ENCODE measurements around the gene PNCK. TPM values are rescaled to one million over a fixed set of nuclear protein-coding genes. Genes with fewer than 3 reads are reported as not detected.

The PNCK gene
- total and polyA plus RNA-seq, 2 experiments from 2014 or later: 3.5 to 11.9 TPM

- TF ChIP-seq ZNF462 (CRISPR knock-in tag; IDR thresholded peaks at IDR 0.05) (no peak), EZH2 (IDR thresholded peaks at IDR 0.05; ENCODE audit: low read depth, unreplicated experiment) (no peak), ETS1 (IDR thresholded peaks at IDR 0.05) (no peak), NANOG (IDR thresholded peaks at IDR 0.05; ENCODE audit: borderline replicate concordance) (no peak), ZNF114 (CRISPR knock-in tag; IDR thresholded peaks at IDR 0.05) (no peak)
Measured at GRCh38 chrX:153641627-153642026, 32.0 kb downstream of the PNCK start (continued).

GRCh38 chrX:153640736-153641575 lies 32.7 kb downstream of the PNCK start:
- peaks cover 44% of the 10 kb centered on the region for H3K27me3 Mint-ChIP-seq (ENCODE audit: insufficient read depth, low read depth, poor library complexity)
- TF ChIP-seq ETS1 (IDR thresholded peaks at IDR 0.05) (no peak), ZNF331 (CRISPR knock-in tag; IDR thresholded peaks at IDR 0.05; ENCODE audit: low read depth) (no peak), REST (IDR thresholded peaks at IDR 0.05; ENCODE audit: unreplicated experiment) (no peak), JUNB (IDR thresholded peaks at IDR 0.05; ENCODE audit: unreplicated experiment) (no peak), EZH2 (IDR thresholded peaks at IDR 0.05; ENCODE audit: low read depth, unreplicated experiment) (no peak), CTCF (conservative IDR thresholded peaks at IDR 0.05; ENCODE audit: low read depth in 2 of 2) (no peak)

More at GRCh38 chrX:153640736-153641575, 32.7 kb downstream of the PNCK start:
- Histone ChIP-seq H4K20me1 (replicated peaks; ENCODE audit: insufficient read depth) (no peaks in the 10 kb centered on the region), H3K4me3 (peak overlapping the region; percentile 47; the same call in 1 of the 2 replicates), H3K36me3 (ENCODE audit: insufficient read depth) (no peaks in the 10 kb centered on the region), H3K27ac (ENCODE audit: low read depth) (no peak overlapping the region), H3K79me2 (replicated peaks; ENCODE audit: insufficient read depth) (no peaks in the 10 kb centered on the region), H3K4me1 (ENCODE audit: insufficient read depth) (no peaks in the 10 kb centered on the region; the same call in 1 of the 2 replicates), H3K4me2 (peak overlapping the region; percentile 66; the same call in 1 of the 2 replicates), H3K27me3 (ENCODE audit: insufficient read depth) (peaks cover 53% of the 10 kb centered on the region), H3F3A (replicated peaks; ENCODE audit: low read depth) (no peaks in the 10 kb centered on the region), H2AFZ (no peak overlapping the region), H3K9me2 (ENCODE audit: insufficient read depth) (no peaks in the 10 kb centered on the region)
- Mint-ChIP-seq H3K27ac (no peak overlapping the region), H3K4me1 (peaks cover 8% of the 10 kb centered on the region; the same call in 2 of the 3 replicates), H3K4me3 (peak overlapping the region; percentile 57; the same call in 2 of the 3 replicates), H3K36me3 (ENCODE audit: low read depth) (no peaks in the 10 kb centered on the region), H3K9me3 (no peaks in the 10 kb centered on the region; the same call in 2 of the 3 replicates)
- peak; percentile 10 for ATAC-seq
- peak; percentile 33 for DNase-seq (ENCODE audit: low spot score)

All from GM23338 (cell line).